Measurements from ENCODE around the gene DOCK1. TPM values are rescaled to one million over a fixed set of nuclear protein-coding genes. Genes with fewer than 3 reads are reported as not detected.

The DOCK1 gene
- total and polyA plus RNA-seq, 7 experiments from 2014 or later, result 0.11 to 1.2 (median 0.34) TPM; not detected in 2

DNA sequence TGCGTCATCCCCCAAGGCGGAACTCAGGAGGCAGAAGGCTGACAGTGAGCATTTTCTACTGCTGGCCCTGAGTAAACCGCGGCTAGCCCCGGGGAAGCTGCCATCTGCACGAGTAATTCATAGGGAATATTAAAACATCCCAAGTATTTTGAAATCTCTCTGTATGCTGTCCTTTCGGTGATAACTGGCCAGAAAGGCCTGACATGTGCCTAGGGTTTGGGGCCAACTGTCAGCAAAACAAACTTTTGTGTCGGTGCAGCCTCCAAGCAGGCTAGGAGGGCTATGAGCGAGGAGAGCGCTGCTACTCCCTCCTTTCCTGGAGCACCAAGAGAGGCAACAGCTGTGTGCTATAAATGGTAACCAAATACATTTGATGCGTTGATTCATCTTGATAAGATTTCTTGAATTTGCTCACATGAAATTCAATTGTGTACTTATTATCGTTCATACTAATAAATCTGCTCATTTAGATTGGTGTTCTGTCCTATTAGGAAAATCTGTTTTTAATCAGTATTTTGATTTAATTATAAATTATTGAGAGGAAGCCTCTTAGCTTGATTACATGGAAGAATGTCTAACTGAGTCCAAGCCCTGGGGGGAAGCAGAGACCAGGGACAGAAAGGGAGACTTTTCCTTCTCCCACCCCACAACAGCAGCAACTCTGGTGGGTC, 519.5 kb downstream of the DOCK1 start:
- DNase-seq (no peak), ATAC-seq (no peak)
- Histone ChIP-seq H3K27me3 (ENCODE audit: control insufficient read depth in 2 of 2, insufficient read depth in 2 of 2, low read length in 2 of 2) (no peaks in the 10 kb centered on the region), H3K9me3 (ENCODE audit: control insufficient read depth in 2 of 3, low read length in 3 of 3) (no peaks in the 10 kb centered on the region), H3K4me1 (ENCODE audit: control insufficient read depth in 2 of 2, insufficient read depth in 2 of 2, low read length in 2 of 2) (no peaks in the 10 kb centered on the region), H3K4me3 (ENCODE audit: low read length) (no peak overlapping the region), H3K36me3 (ENCODE audit: control insufficient read depth in 2 of 3, insufficient read depth in 3 of 3, low read length in 3 of 3) (no peaks in the 10 kb centered on the region), H3K27ac (ENCODE audit: low read depth, low read length) (no peak overlapping the region)
- intact Hi-C loops (cut with micrococcal nuclease), result no loop called here
- H3K27me3 Mint-ChIP-seq, result peaks cover 0 to 8% (median 0%) of the 10 kb centered on the region in 5 donors
- H3K4me3 Mint-ChIP-seq, result no peak overlapping the region
- no peak overlapping the region for H3K27ac Mint-ChIP-seq
- no peaks in the 10 kb centered on the region for H3K4me1 Mint-ChIP-seq
- POLR2A ChIA-PET, result no interaction called here
- peaks cover 0 to 4% (median 0%) of the 10 kb centered on the region in 11 donors for H3K9me3 Mint-ChIP-seq
- CTCF ChIA-PET, result no interaction called here
- H3K36me3 Mint-ChIP-seq, result no peaks in the 10 kb centered on the region

DNA sequence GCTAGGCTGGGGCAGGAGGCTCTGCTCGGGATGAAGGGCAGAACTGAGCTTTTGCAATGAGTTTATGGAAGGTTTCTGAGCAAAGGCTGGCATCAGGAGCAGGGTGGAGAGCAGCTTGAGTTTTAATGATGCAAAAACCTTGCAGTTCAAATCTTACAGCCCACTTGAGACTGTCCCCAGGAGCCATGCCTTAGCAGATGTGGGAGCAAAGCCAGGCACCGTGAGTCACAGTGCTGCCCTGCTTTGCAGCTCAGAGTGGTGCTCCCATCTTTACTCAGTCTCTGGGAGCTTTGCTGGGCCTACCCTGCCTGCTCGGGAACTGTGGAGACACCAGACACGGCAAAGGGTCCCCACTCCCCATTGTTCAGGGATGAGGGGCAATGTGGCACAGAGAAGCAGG, 521.5 kb downstream of the DOCK1 start:
- intact Hi-C loops (cut with micrococcal nuclease), result no loop called here
- Mint-ChIP-seq H3K27me3 (peaks cover 0 to 8% (median 0%) of the 10 kb centered on the region in 5 donors), H3K36me3 (no peaks in the 10 kb centered on the region), H3K27ac (no peak overlapping the region), H3K4me3 (no peak overlapping the region), H3K4me1 (no peaks in the 10 kb centered on the region), H3K9me3 (peaks cover 0 to 4% (median 0%) of the 10 kb centered on the region in 11 donors)
- ChIA-PET POLR2A (no interaction called here), CTCF (no interaction called here)
- Histone ChIP-seq H3K9me3 (ENCODE audit: control insufficient read depth in 2 of 3, low read length in 3 of 3) (no peaks in the 10 kb centered on the region), H3K36me3 (ENCODE audit: control insufficient read depth in 2 of 3, insufficient read depth in 3 of 3, low read length in 3 of 3) (no peaks in the 10 kb centered on the region), H3K4me1 (ENCODE audit: control insufficient read depth in 2 of 2, insufficient read depth in 2 of 2, low read length in 2 of 2) (no peaks in the 10 kb centered on the region), H3K27ac (ENCODE audit: low read depth, low read length) (no peak overlapping the region), H3K27me3 (ENCODE audit: control insufficient read depth in 2 of 2, insufficient read depth in 2 of 2, low read length in 2 of 2) (no peaks in the 10 kb centered on the region), H3K4me3 (ENCODE audit: low read length) (no peak overlapping the region)
- no peak for DNase-seq
- ATAC-seq, result no peak

DNA sequence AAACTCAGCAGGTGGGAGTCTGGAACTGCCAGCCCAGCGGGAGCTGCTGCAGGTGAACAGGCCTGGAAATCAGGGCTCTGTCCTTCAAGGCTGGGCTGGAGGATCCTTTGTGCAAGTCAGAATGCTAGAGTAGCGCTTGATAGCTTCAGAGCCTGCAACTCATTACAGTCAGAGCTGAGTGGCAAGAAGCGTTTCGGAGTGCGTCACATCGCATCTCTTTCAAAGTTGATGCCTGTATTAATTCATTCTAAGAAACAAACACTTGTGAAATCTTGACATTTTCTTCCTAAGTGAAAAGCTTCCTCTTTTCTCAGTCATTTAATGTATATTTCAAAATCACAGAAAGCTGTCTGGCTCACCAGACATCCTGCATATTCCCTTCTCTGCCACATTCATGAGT, 522.7 kb downstream of the DOCK1 start:
- Mint-ChIP-seq H3K4me3 (no peak overlapping the region), H3K36me3 (no peaks in the 10 kb centered on the region), H3K27ac (no peak overlapping the region), H3K27me3 (peaks cover 0 to 8% (median 0%) of the 10 kb centered on the region in 5 donors), H3K9me3 (peaks cover 0 to 4% (median 0%) of the 10 kb centered on the region in 11 donors), H3K4me1 (no peaks in the 10 kb centered on the region)
- DNase-seq, result no peak
- Histone ChIP-seq H3K4me1 (ENCODE audit: control insufficient read depth in 2 of 2, insufficient read depth in 2 of 2, low read length in 2 of 2) (no peaks in the 10 kb centered on the region), H3K27me3 (ENCODE audit: control insufficient read depth in 2 of 2, insufficient read depth in 2 of 2, low read length in 2 of 2) (no peaks in the 10 kb centered on the region), H3K36me3 (ENCODE audit: control insufficient read depth in 2 of 3, insufficient read depth in 3 of 3, low read length in 3 of 3) (no peaks in the 10 kb centered on the region), H3K4me3 (ENCODE audit: low read length) (no peak overlapping the region), H3K27ac (ENCODE audit: low read depth, low read length) (no peak overlapping the region), H3K9me3 (ENCODE audit: control insufficient read depth in 2 of 3, low read length in 3 of 3) (no peaks in the 10 kb centered on the region)
- POLR2A ChIA-PET, result no interaction called here
- ATAC-seq, result no peak
- intact Hi-C loops (cut with micrococcal nuclease), result no loop called here
- CTCF ChIA-PET, result no interaction called here

DNA sequence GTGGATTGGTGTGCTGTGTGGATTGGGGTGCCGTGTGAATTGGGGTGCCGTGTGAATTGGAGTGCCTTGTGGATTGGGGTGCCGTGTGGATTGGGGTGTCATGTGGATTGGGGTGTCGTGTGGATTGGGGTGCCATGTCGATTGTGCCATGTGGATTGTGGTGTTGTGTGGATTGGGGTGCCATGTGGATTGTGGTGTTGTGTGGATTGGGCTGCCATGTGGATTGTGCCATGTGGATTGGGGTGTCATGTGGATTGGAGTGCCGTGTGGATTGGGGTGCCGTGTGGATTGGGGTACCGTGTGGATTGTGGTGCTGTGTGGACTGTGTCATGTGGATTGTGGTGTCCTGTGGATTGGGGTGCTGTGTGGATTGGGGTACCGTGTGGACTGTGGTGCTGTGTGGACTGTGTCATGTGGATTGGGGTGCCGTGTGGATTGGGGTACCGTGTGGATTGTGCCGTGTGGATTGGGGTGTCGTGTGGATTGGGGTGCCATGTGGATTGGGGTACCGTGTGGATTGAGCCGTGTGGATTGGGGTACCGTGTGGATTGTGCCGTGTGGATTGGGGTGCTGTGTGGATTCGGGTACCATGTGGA, 523.3 kb downstream of the DOCK1 start:
- Mint-ChIP-seq H3K4me1 (no peaks in the 10 kb centered on the region), H3K9me3 (peaks cover 0 to 4% (median 0%) of the 10 kb centered on the region in 11 donors), H3K4me3 (no peak overlapping the region), H3K36me3 (no peaks in the 10 kb centered on the region), H3K27me3 (peaks cover 0 to 8% (median 0%) of the 10 kb centered on the region in 5 donors), H3K27ac (no peak overlapping the region)
- CTCF ChIA-PET, result no interaction called here
- H3K27ac ChIP-seq (ENCODE audit: low read depth, low read length), result no peak overlapping the region
- intact Hi-C loops (cut with micrococcal nuclease), result no loop called here
- H3K4me1 ChIP-seq (ENCODE audit: control insufficient read depth in 2 of 2, insufficient read depth in 2 of 2, low read length in 2 of 2), result no peaks in the 10 kb centered on the region
- H3K9me3 ChIP-seq (ENCODE audit: control insufficient read depth in 2 of 3, low read length in 3 of 3), result no peaks in the 10 kb centered on the region
- no peaks in the 10 kb centered on the region for H3K36me3 ChIP-seq (ENCODE audit: control insufficient read depth in 2 of 3, insufficient read depth in 3 of 3, low read length in 3 of 3)
- H3K27me3 ChIP-seq (ENCODE audit: control insufficient read depth in 2 of 2, insufficient read depth in 2 of 2, low read length in 2 of 2), result no peaks in the 10 kb centered on the region
- POLR2A ChIA-PET, result no interaction called here
- H3K4me3 ChIP-seq (ENCODE audit: low read length), result no peak overlapping the region
- DNase-seq, result no peak
- ATAC-seq, result no peak

DNA sequence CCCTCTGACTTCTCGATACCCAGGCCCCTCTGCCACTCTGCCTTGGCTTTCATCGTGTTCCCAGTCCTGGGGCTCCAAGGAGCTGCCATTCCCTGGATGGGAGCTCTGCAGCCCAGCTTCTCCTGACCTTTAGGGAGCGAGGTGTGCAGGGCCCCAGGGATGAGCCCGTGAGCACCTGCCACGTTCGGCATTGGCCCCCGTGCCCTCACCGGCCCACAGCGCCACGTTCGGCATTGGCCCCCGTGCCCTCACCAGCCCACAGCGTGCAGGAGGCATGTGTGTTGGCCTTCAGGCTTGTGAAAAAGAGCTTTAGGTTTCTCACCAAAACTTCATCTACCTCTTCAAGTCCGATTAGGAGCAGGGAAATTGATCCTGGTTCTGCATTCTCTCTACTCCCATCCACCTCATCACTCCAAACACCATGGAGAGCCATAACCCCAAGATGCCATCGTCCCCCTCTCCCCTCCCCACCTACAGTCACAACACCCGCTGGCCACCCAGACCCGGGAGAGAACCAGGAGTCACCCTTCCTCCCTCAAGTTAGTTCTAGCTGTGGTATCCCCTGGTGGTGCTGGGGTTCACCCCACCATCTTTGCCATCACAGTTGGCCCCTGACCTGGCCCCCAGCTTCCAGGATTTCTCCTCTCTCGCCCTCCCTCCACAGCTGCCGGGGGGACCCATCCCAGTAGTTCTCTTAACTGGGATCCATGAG, 524.5 kb downstream of the DOCK1 start:
- Mint-ChIP-seq H3K9me3 (peaks cover 0 to 4% (median 0%) of the 10 kb centered on the region in 11 donors), H3K4me3 (no peak overlapping the region), H3K4me1 (no peaks in the 10 kb centered on the region), H3K27ac (no peak overlapping the region), H3K36me3 (no peaks in the 10 kb centered on the region), H3K27me3 (peaks cover 0 to 13% (median 0%) of the 10 kb centered on the region in 5 donors)
- ChIA-PET CTCF (no interaction called here), POLR2A (no interaction called here)
- Histone ChIP-seq H3K9me3 (ENCODE audit: control insufficient read depth in 2 of 3, low read length in 3 of 3) (no peaks in the 10 kb centered on the region), H3K4me3 (ENCODE audit: low read length) (no peak overlapping the region), H3K27ac (ENCODE audit: low read depth, low read length) (no peak overlapping the region), H3K36me3 (ENCODE audit: control insufficient read depth in 2 of 3, insufficient read depth in 3 of 3, low read length in 3 of 3) (no peaks in the 10 kb centered on the region), H3K4me1 (ENCODE audit: control insufficient read depth in 2 of 2, insufficient read depth in 2 of 2, low read length in 2 of 2) (no peaks in the 10 kb centered on the region), H3K27me3 (ENCODE audit: control insufficient read depth in 2 of 2, insufficient read depth in 2 of 2, low read length in 2 of 2) (no peaks in the 10 kb centered on the region)
- no peak for ATAC-seq
- intact Hi-C loops (cut with micrococcal nuclease), result no loop called here
- DNase-seq, result no peak

DNA sequence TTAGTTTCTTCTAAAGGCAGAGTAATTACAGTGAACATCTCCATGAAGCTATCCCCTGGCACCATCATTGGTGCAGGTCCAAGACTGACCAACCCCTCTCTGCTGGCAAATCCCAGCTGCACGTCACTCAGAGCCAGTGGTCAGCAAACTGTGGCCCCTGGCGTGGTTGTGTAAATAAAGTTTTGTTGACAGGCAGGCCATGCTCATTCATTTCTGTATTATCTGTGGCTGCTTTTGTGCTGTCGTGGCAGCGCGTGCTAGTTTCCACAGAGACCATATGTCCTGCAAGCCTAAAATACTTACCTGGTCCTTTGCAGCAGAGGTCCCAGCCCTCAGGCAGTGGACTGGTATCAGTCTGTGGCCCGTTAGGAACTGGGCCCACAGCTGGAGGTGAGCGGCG, 526.3 kb downstream of the DOCK1 start:
- H3K27ac ChIP-seq (ENCODE audit: low read depth, low read length), result no peak overlapping the region
- intact Hi-C loops (cut with micrococcal nuclease), result no loop called here
- ChIA-PET POLR2A (no interaction called here), CTCF (interaction anchor here (0.7 kb wide), 1 partner anchor 1563 kb away, joined by 3 read pairs; no protein-coding TSS in a partner anchor)
- Mint-ChIP-seq H3K27me3 (peaks cover 0 to 8% (median 0%) of the 10 kb centered on the region in 5 donors), H3K36me3 (no peaks in the 10 kb centered on the region), H3K27ac (no peak overlapping the region), H3K9me3 (peaks cover 0 to 3% (median 0%) of the 10 kb centered on the region in 11 donors), H3K4me1 (no peaks in the 10 kb centered on the region), H3K4me3 (no peak overlapping the region)
- no peaks in the 10 kb centered on the region for H3K4me1 ChIP-seq (ENCODE audit: control insufficient read depth in 2 of 2, insufficient read depth in 2 of 2, low read length in 2 of 2)
- no peaks in the 10 kb centered on the region for H3K9me3 ChIP-seq (ENCODE audit: control insufficient read depth in 2 of 3, low read length in 3 of 3)
- no peak overlapping the region for H3K4me3 ChIP-seq (ENCODE audit: low read length)
- DNase-seq (no peak), ATAC-seq (no peak)
- no peaks in the 10 kb centered on the region for H3K27me3 ChIP-seq (ENCODE audit: control insufficient read depth in 2 of 2, insufficient read depth in 2 of 2, low read length in 2 of 2)
- H3K36me3 ChIP-seq (ENCODE audit: control insufficient read depth in 2 of 3, insufficient read depth in 3 of 3, low read length in 3 of 3), result no peaks in the 10 kb centered on the region
